ENCODE results near the gene ATG2A. TPM values are rescaled to one million over a fixed set of nuclear protein-coding genes. Genes with fewer than 3 reads are reported as not detected.

ATG2A gene
- total and polyA plus RNA-seq, 7 experiments from 2014 or later, result 3.4 to 105 (median 33.5) TPM

- Histone ChIP-seq H3K36me3 (ENCODE audit: control insufficient read depth in 2 of 3, insufficient read depth in 3 of 3, low read length in 3 of 3) (peaks cover 0 to 20% (median 0%) of the 10 kb centered on the region in 3 experiments), H3K4me3 (ENCODE audit: low read length) (no peak overlapping the region), H3K9me3 (ENCODE audit: control insufficient read depth in 2 of 3, low read length in 3 of 3) (no peaks in the 10 kb centered on the region), H3K27me3 (ENCODE audit: control insufficient read depth in 2 of 2, insufficient read depth in 2 of 2, low read length in 2 of 2) (no peaks in the 10 kb centered on the region), H3K27ac (ENCODE audit: low read depth, low read length) (no peak overlapping the region), H3K4me1 (ENCODE audit: control insufficient read depth in 2 of 2, insufficient read depth in 2 of 2, low read length in 2 of 2) (peaks cover 10 to 20% of the 10 kb centered on the region in 2 donors)
- H3K27me3 Mint-ChIP-seq, result no peaks in the 10 kb centered on the region
- DNase-seq (no peak), ATAC-seq (no peak)
- ChIA-PET CTCF (interaction anchor here (1.3 to 30.3 kb wide), 2 partner anchors 19 to 36 kb away, joined by 3 to 945 read pairs; partner anchors contain the start of gene CDC42BPG), POLR2A (interaction anchor here (1.3 to 26.0 kb wide), 4 partner anchors 14 to 113 kb away, joined by 3 to 1324 read pairs (median 47); partner anchors contain the start of genes CDC42BPG, EHD1 and SF1)
- intact Hi-C loops (cut with micrococcal nuclease), result no loop called here
- H3K9me3 Mint-ChIP-seq, result peaks cover 0 to 4% (median 0%) of the 10 kb centered on the region in 11 donors
- no peak overlapping the region for H3K4me3 Mint-ChIP-seq
- H3K36me3 Mint-ChIP-seq, result peaks cover 0 to 2% (median 0%) of the 10 kb centered on the region in 5 donors
- peak overlapping the region in 3 of 9 donors; percentile 51 to 73 (median 66) for H3K27ac Mint-ChIP-seq
- peaks cover 10 to 15% (median 12%) of the 10 kb centered on the region in 7 donors for H3K4me1 Mint-ChIP-seq
Measured at GRCh38 chr11:64891880-64892279, 25.1 kb downstream of the ATG2A start.

DNA sequence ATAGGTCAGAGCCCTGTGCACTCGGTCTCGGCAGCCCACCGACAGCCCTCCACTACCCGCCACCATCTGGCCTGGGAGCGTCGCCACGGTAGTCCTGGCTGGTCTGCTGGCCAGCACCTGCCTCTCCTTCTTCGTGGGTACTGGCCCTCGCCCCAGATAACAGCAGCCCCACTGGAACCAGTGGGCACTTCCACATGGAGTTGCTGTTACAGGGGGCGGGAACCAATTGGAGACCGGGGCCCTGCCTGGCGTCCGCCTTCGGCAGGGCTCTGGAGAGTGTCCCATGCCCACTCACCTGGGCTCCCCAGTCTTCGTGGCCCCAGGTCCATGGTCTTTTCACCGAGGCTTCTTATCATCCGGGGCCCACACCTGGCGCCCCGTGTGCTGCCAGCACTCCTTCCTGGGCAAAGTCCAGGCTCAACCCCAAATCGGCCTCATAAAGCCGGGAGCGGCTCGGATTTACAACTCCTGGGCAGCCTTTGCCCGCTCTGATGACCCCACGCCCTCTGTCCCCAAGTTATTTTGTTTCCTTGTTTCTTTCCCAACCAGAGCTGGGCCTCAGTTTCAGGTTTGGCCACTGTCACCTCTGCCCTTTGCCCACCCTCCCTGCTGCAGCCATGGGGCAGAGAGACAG lies 25.7 kb downstream of the ATG2A start:
- no peak overlapping the region for H3K27ac ChIP-seq (ENCODE audit: low read depth, low read length)
- no peak overlapping the region for H3K4me3 Mint-ChIP-seq
- intact Hi-C loops (cut with micrococcal nuclease), result no loop called here
- H3K36me3 ChIP-seq (ENCODE audit: control insufficient read depth in 2 of 3, insufficient read depth in 3 of 3, low read length in 3 of 3), result peaks cover 0 to 15% (median 0%) of the 10 kb centered on the region in 3 experiments
- H3K27ac Mint-ChIP-seq, result no peak overlapping the region
- no peak for DNase-seq
- H3K36me3 Mint-ChIP-seq, result peaks cover 0 to 2% (median 0%) of the 10 kb centered on the region in 5 donors
- no peaks in the 10 kb centered on the region for H3K27me3 Mint-ChIP-seq
- CTCF ChIA-PET, result interaction anchor here (1.3 to 30.3 kb wide), 3 partner anchors 18 to 147 kb away, joined by 3 to 945 read pairs (median 4); partner anchors contain the start of genes CDC42BPG and RASGRP2
- H3K27me3 ChIP-seq (ENCODE audit: control insufficient read depth in 2 of 2, insufficient read depth in 2 of 2, low read length in 2 of 2), result no peaks in the 10 kb centered on the region
- H3K9me3 ChIP-seq (ENCODE audit: control insufficient read depth in 2 of 3, low read length in 3 of 3), result no peaks in the 10 kb centered on the region
- H3K9me3 Mint-ChIP-seq, result peaks cover 0 to 4% (median 0%) of the 10 kb centered on the region in 11 donors
- H3K4me1 Mint-ChIP-seq, result peaks cover 10 to 15% (median 12%) of the 10 kb centered on the region in 7 donors
- POLR2A ChIA-PET, result interaction anchor here (1.3 to 26.0 kb wide), 4 partner anchors 14 to 113 kb away, joined by 3 to 1324 read pairs (median 47); partner anchors contain the start of genes CDC42BPG, EHD1 and SF1
- no peak for ATAC-seq
- H3K4me1 ChIP-seq (ENCODE audit: control insufficient read depth in 2 of 2, insufficient read depth in 2 of 2, low read length in 2 of 2), result peaks cover 10 to 20% of the 10 kb centered on the region in 2 donors
- H3K4me3 ChIP-seq (ENCODE audit: low read length), result no peak overlapping the region

GRCh38 chr11:64890522-64890939 lies 26.5 kb downstream of the ATG2A start:
- Histone ChIP-seq H3K27me3 (ENCODE audit: control insufficient read depth in 2 of 2, insufficient read depth in 2 of 2, low read length in 2 of 2) (no peaks in the 10 kb centered on the region), H3K4me1 (ENCODE audit: control insufficient read depth in 2 of 2, insufficient read depth in 2 of 2, low read length in 2 of 2) (peaks cover 10 to 21% of the 10 kb centered on the region in 2 donors), H3K9me3 (ENCODE audit: control insufficient read depth in 2 of 3, low read length in 3 of 3) (no peaks in the 10 kb centered on the region), H3K27ac (ENCODE audit: low read depth, low read length) (no peak overlapping the region), H3K4me3 (ENCODE audit: low read length) (no peak overlapping the region), H3K36me3 (ENCODE audit: control insufficient read depth in 2 of 3, insufficient read depth in 3 of 3, low read length in 3 of 3) (peaks cover 0 to 7% (median 0%) of the 10 kb centered on the region in 3 experiments)
- no peak for DNase-seq
- peaks cover 0 to 4% (median 0%) of the 10 kb centered on the region in 11 donors for H3K9me3 Mint-ChIP-seq
- POLR2A ChIA-PET, result interaction anchor here (0.9 to 26.0 kb wide), 4 partner anchors 9 to 112 kb away, joined by 3 to 1324 read pairs (median 48); partner anchors contain the start of genes CDC42BPG, EHD1 and SF1
- CTCF ChIA-PET, result interaction anchor here (1.1 to 30.3 kb wide), 3 partner anchors 8 to 147 kb away, joined by 3 to 945 read pairs (median 4); partner anchors contain the start of genes CDC42BPG and RASGRP2
- intact Hi-C loops (cut with micrococcal nuclease), result no loop called here
- H3K27me3 Mint-ChIP-seq, result no peaks in the 10 kb centered on the region
- ATAC-seq, result no peak
- peaks cover 0 to 2% (median 0%) of the 10 kb centered on the region in 5 donors for H3K36me3 Mint-ChIP-seq
- H3K27ac Mint-ChIP-seq, result peak overlapping the region in 1 of 9 donors; percentile 67
- H3K4me3 Mint-ChIP-seq, result peak overlapping the region in 1 of 10 donors; percentile 13
- H3K4me1 Mint-ChIP-seq, result peaks cover 16 to 22% (median 20%) of the 10 kb centered on the region in 7 donors

- POLR2A ChIA-PET, result interaction anchor here (0.7 to 26.0 kb wide), 6 partner anchors 11 to 1548 kb away, joined by 3 to 1324 read pairs (median 3); partner anchors contain the start of genes ARL2, CDC42BPG and EHD1
- Mint-ChIP-seq H3K4me3 (no peak overlapping the region), H3K9me3 (peaks cover 0 to 4% (median 0%) of the 10 kb centered on the region in 11 donors), H3K36me3 (no peaks in the 10 kb centered on the region), H3K4me1 (peaks cover 20 to 31% (median 24%) of the 10 kb centered on the region in 7 donors), H3K27me3 (no peaks in the 10 kb centered on the region), H3K27ac (no peak overlapping the region)
- Histone ChIP-seq H3K27me3 (ENCODE audit: control insufficient read depth in 2 of 2, insufficient read depth in 2 of 2, low read length in 2 of 2) (no peaks in the 10 kb centered on the region), H3K9me3 (ENCODE audit: control insufficient read depth in 2 of 3, low read length in 3 of 3) (no peaks in the 10 kb centered on the region), H3K4me1 (ENCODE audit: control insufficient read depth in 2 of 2, insufficient read depth in 2 of 2, low read length in 2 of 2) (peaks cover 13 to 25% of the 10 kb centered on the region in 2 donors), H3K36me3 (ENCODE audit: control insufficient read depth in 2 of 3, insufficient read depth in 3 of 3, low read length in 3 of 3) (no peaks in the 10 kb centered on the region), H3K27ac (ENCODE audit: low read depth, low read length) (peak overlapping the region; percentile 34), H3K4me3 (ENCODE audit: low read length) (no peak overlapping the region)
- no peak for DNase-seq
- no peak for ATAC-seq
- intact Hi-C loops (cut with micrococcal nuclease), result loop anchor here (1.0 kb wide), 3 partner anchors 11 to 42 kb away; partner anchors contain the start of gene EHD1 (in 2 of the 2)
- CTCF ChIA-PET, result interaction anchor here (1.4 to 30.3 kb wide), 3 partner anchors 11 to 33 kb away, joined by 6 to 945 read pairs (median 11); partner anchors contain the start of genes CDC42BPG and EHD1
Measured at GRCh38 chr11:64888729-64889511, 28.1 kb downstream of the ATG2A start.

- CTCF ChIA-PET, result interaction anchor here (1.4 to 30.3 kb wide), 3 partner anchors 10 to 32 kb away, joined by 6 to 945 read pairs (median 11); partner anchors contain the start of genes CDC42BPG and EHD1
- Histone ChIP-seq H3K4me3 (ENCODE audit: low read length) (peak overlapping the region; percentile 50), H3K4me1 (ENCODE audit: control insufficient read depth in 2 of 2, insufficient read depth in 2 of 2, low read length in 2 of 2) (peaks cover 14 to 21% of the 10 kb centered on the region in 2 donors), H3K27ac (ENCODE audit: low read depth, low read length) (peak overlapping the region; percentile 49), H3K9me3 (ENCODE audit: control insufficient read depth in 2 of 3, low read length in 3 of 3) (no peaks in the 10 kb centered on the region), H3K36me3 (ENCODE audit: control insufficient read depth in 2 of 3, insufficient read depth in 3 of 3, low read length in 3 of 3) (no peaks in the 10 kb centered on the region), H3K27me3 (ENCODE audit: control insufficient read depth in 2 of 2, insufficient read depth in 2 of 2, low read length in 2 of 2) (no peaks in the 10 kb centered on the region)
- DNase-seq (no peak), ATAC-seq (no peak)
- Mint-ChIP-seq H3K4me1 (peaks cover 20 to 32% (median 24%) of the 10 kb centered on the region in 7 donors), H3K36me3 (no peaks in the 10 kb centered on the region), H3K27ac (peak overlapping the region in 7 of 9 donors; percentile 8 to 95 (median 83)), H3K9me3 (peaks cover 0 to 4% (median 0%) of the 10 kb centered on the region in 11 donors), H3K4me3 (peak overlapping the region; percentile 15 to 89 (median 80)), H3K27me3 (no peaks in the 10 kb centered on the region)
- intact Hi-C loops (cut with micrococcal nuclease), result loop anchor here (1.0 kb wide), 3 partner anchors 10 to 41 kb away; partner anchors contain the start of gene EHD1 (in 2 of the 2)
- POLR2A ChIA-PET, result interaction anchor here (0.7 to 26.0 kb wide), 7 partner anchors 11 to 1883 kb away, joined by 3 to 1324 read pairs (median 4); partner anchors contain the start of genes ARL2, CDC42BPG, EHD1 and RASGRP2
Measured at GRCh38 chr11:64888406-64888728, 28.6 kb downstream of the ATG2A start.

Measured in naive thymus-derived CD4-positive, alpha-beta T cell (primary cell).